Measurements from ENCODE around the gene FN3K. TPM values are rescaled to one million over a fixed set of nuclear protein-coding genes. Genes with fewer than 3 reads are reported as not detected.

FN3K gene
- total and polyA plus RNA-seq, 8 donors: 12.8 to 28.1 (median 20.5) TPM

GRCh38 chr17:82709676-82710498, 25.5 kb upstream of the FN3K start:
- intact Hi-C loops (cut with DNase I): no loop called here
- no peak for DNase-seq

GRCh38 chr17:82710499-82711232, 24.7 kb upstream of the FN3K start:
- intact Hi-C loops (cut with DNase I): no loop called here
- Histone ChIP-seq H3K9me3 (no peaks in the 10 kb centered on the region), H3K36me3 (no peaks in the 10 kb centered on the region), H3K4me3 (no peak overlapping the region), H3K4me1 (peaks cover 0 to 1% of the 10 kb centered on the region in 2 donors), H3K27ac (no peak overlapping the region), H3K27me3 (peaks cover 0 to 4% of the 10 kb centered on the region in 2 donors)
- no peak for DNase-seq
- no peak for ATAC-seq
- TF ChIP-seq CTCF (IDR thresholded peaks at IDR 0.05): no peak

More at GRCh38 chr17:82709676-82710498, 25.5 kb upstream of the FN3K start:
- no peaks in the 10 kb centered on the region for H3K36me3 ChIP-seq
- H3K4me3 ChIP-seq: no peak overlapping the region
- TF ChIP-seq CTCF (IDR thresholded peaks at IDR 0.05): no peak
- no peak for ATAC-seq
- no peak overlapping the region for H3K27ac ChIP-seq
- no peaks in the 10 kb centered on the region for H3K4me1 ChIP-seq
- peaks cover 0 to 4% of the 10 kb centered on the region in 2 donors for H3K27me3 ChIP-seq
- no peaks in the 10 kb centered on the region for H3K9me3 ChIP-seq

- H3K36me3 ChIP-seq: no peaks in the 10 kb centered on the region
- no peak for TF ChIP-seq CTCF (IDR thresholded peaks at IDR 0.05)
- H3K9me3 ChIP-seq: no peaks in the 10 kb centered on the region
- intact Hi-C loops (cut with DNase I): no loop called here
- no peak overlapping the region for H3K27ac ChIP-seq
- H3K27me3 ChIP-seq: peaks cover 0 to 4% of the 10 kb centered on the region in 2 donors
- no peak overlapping the region for H3K4me3 ChIP-seq
- ATAC-seq (no peak), DNase-seq (no peak)
- H3K4me1 ChIP-seq: peaks cover 9 to 18% of the 10 kb centered on the region in 2 donors
Measured at GRCh38 chr17:82713071-82713723, 22.2 kb upstream of the FN3K start.

GRCh38 chr17:82716203-82717010, 19.0 kb upstream of the FN3K start, which contains the start of gene FN3KRP:
Gene FN3KRP (plus strand): TSS chr17:82716706. CDS start chr17:82716756, 50 bp downstream.
- H3K4me3 ChIP-seq: peak within 1 kb of the TSS; percentile 75 to 86
- H3K27ac ChIP-seq: peak within 1 kb of the TSS; percentile 36 to 69
- no peaks in the 10 kb centered on the region for H3K9me3 ChIP-seq
- H3K27me3 ChIP-seq: no peaks in the 10 kb centered on the region
- ATAC-seq (peak; percentile 95), DNase-seq (peak; percentile 90 to 98 (median 94))
- peaks cover 0 to 27% of the 10 kb centered on the region in 2 donors for H3K36me3 ChIP-seq
- intact Hi-C loops (cut with DNase I): no loop called here
- TF ChIP-seq CTCF (IDR thresholded peaks at IDR 0.05): no peak
- peaks cover 9 to 20% of the 10 kb centered on the region in 2 donors for H3K4me1 ChIP-seq
